ENCODE results near the gene INSYN1. TPM values are rescaled to one million over a fixed set of nuclear protein-coding genes. Genes with fewer than 3 reads are reported as not detected.
"Not testable (repeated sequence)": the region's sequence is repeated elsewhere in the genome, so short reads cannot be mapped to it uniquely, and the experiment has no call there.

INSYN1 gene
- total RNA-seq, 1 experiment from 2014 or later: not detected

DNA sequence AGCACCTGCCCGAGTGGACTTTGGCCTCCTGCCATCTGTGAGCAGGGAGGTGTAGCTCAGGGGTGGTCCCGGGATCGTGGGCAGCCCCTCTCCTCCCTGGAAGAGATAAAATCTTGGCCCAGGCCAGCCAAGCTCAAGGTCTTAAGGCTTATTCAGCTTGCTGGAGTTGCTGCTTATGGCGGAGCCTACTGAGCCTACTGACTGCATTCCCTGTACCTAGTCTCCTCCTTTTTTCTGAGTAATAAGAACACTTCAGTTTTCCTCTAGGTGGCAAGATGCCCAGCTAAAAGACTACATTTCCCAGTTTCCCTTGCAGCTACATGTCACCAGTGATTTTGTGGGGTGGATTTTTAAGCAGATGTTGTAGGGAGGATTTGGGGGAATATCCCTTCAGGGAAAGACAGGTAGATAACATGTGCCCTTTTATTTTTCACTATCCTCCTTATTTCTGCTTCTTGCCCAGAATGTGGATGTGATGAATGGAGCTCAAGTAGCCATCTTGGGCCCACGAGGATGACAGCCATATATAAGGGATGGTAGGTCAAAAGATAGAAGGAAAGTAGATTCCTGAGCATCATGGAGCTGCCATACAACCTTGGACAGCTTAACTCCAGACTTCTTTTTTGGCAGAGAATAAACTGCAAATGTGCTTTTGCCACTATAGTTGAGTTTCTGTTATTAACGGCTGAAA, 41.4 kb upstream of the INSYN1 start:
- ATAC-seq (peak; percentile 13; the same call in 1 of the 2 replicates), DNase-seq (peak; percentile 54)
- Histone ChIP-seq H3K9ac (ENCODE audit: low read length) (no peak overlapping the region), H3K36me3 (ENCODE audit: low read depth, low read length) (no peaks in the 10 kb centered on the region), H3F3A (ENCODE audit: low read length, unreplicated experiment) (no peaks in the 10 kb centered on the region), H3K27me3 (ENCODE audit: low read length) (no peaks in the 10 kb centered on the region), H3K27ac (ENCODE audit: low read length) (no peak overlapping the region), H3K9me2 (replicated peaks; ENCODE audit: low read length) (no peaks in the 10 kb centered on the region), H3K4me1 (ENCODE audit: insufficient read depth, low read length) (no peaks in the 10 kb centered on the region), H3K9me3 (ENCODE audit: low read length) (no peaks in the 10 kb centered on the region), H3K79me2 (ENCODE audit: low read length) (no peaks in the 10 kb centered on the region), H3K4me3 (ENCODE audit: low read length) (no peak overlapping the region), H4K20me1 (ENCODE audit: low read length) (no peaks in the 10 kb centered on the region), H3K4me2 (ENCODE audit: low read length) (no peak overlapping the region), H2AFZ (ENCODE audit: low read length) (no peak overlapping the region)
- TF ChIP-seq, protein P1, sequence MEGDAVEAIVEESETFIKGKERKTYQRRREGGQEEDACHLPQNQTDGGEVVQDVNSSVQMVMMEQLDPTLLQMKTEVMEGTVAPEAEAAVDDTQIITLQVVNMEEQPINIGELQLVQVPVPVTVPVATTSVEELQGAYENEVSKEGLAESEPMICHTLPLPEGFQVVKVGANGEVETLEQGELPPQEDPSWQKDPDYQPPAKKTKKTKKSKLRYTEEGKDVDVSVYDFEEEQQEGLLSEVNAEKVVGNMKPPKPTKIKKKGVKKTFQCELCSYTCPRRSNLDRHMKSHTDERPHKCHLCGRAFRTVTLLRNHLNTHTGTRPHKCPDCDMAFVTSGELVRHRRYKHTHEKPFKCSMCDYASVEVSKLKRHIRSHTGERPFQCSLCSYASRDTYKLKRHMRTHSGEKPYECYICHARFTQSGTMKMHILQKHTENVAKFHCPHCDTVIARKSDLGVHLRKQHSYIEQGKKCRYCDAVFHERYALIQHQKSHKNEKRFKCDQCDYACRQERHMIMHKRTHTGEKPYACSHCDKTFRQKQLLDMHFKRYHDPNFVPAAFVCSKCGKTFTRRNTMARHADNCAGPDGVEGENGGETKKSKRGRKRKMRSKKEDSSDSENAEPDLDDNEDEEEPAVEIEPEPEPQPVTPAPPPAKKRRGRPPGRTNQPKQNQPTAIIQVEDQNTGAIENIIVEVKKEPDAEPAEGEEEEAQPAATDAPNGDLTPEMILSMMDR (conservative IDR thresholded peaks at IDR 0.05; ENCODE audit: low read depth, low read length): no peak
- TF ChIP-seq EZH2phosphoT487 (IDR thresholded peaks at IDR 0.05; ENCODE audit: borderline replicate concordance, low read length) (no peak), EZH2 (IDR thresholded peaks at IDR 0.05; ENCODE audit: low read length, unreplicated experiment) (no peak)
- ChIA-PET POLR2A (ENCODE audit: unreplicated experiment) (no interaction called here), CTCF (no interaction called here)
- no TSS peak for BruUV-seq (replicated peaks)
- intact Hi-C loops (cut with micrococcal nuclease): no loop called here

DNA sequence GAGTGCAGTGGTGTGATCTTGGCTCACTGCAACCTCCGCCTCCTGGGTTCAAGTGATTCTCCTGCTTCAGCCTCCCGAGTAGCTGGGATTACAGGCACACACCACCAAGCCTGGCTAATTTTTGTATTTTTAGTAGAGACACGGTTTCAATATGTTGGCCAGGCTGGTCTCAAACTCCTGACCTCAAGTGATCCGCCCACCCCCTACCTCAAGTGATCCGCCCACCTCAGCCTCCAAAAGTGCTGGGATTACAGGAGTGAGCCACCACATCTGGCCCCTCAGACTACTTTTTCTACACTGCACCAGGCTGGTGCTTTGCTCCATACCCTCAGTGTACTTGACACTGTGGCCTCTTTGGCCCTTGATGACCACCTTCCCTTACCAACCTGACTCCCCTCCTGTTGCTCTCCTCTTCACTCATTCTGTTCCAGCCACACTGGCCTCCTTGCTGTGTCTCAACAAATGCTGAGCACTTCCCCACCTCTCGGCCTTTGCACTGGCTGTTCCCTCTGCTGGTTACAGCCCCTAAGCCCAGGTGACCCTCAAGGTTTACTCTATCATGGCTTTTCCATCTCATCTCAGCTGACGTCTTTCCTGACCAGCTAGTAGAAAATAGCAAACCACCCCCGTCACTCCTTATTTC, 39.9 kb upstream of the INSYN1 start:
- H3K9ac ChIP-seq (ENCODE audit: low read length); H4K20me1 ChIP-seq (ENCODE audit: low read length); H3K36me3 ChIP-seq (ENCODE audit: low read depth, low read length); H3K27me3 ChIP-seq (ENCODE audit: low read length); H3K4me3 ChIP-seq (ENCODE audit: low read length); H3K4me2 ChIP-seq (ENCODE audit: low read length); H3K27ac ChIP-seq (ENCODE audit: low read length); BruUV-seq (replicated peaks); ATAC-seq; H3K9me3 ChIP-seq (ENCODE audit: low read length); H3K79me2 ChIP-seq (ENCODE audit: low read length); DNase-seq; H3K9me2 ChIP-seq (replicated peaks; ENCODE audit: low read length); intact Hi-C loops (cut with micrococcal nuclease); H2AFZ ChIP-seq (ENCODE audit: low read length); CTCF ChIA-PET; POLR2A ChIA-PET (ENCODE audit: unreplicated experiment); H3F3A ChIP-seq (ENCODE audit: low read length, unreplicated experiment); H3K4me1 ChIP-seq (ENCODE audit: insufficient read depth, low read length): not testable (repeated sequence)

DNA sequence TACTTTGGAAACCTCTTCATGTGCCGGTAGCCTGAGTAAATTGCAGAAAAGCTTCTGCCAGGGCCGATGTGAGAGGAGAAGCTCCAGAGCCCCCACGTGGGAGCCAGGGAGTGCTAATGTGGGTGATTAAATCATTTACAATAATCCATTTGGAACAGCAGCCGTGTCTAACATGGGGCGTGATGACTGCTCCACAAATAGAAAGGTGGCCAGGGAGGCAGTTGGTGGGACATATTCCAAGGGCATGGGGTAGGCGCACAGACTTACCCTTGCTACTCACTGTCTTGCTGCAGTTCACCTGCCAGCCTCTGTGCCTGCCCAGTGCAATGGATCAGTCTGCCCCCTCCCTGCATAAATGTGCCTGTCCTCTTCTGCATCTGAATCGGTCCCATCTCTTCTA, 39.3 kb upstream of the INSYN1 start:
- TF ChIP-seq EZH2phosphoT487 (IDR thresholded peaks at IDR 0.05; ENCODE audit: borderline replicate concordance, low read length) (no peak), EZH2 (IDR thresholded peaks at IDR 0.05; ENCODE audit: low read length, unreplicated experiment) (no peak)
- TF ChIP-seq, protein P1 (conservative IDR thresholded peaks at IDR 0.05; ENCODE audit: low read depth, low read length): no peak
- no peak for ATAC-seq
- no peak overlapping the region for H3K9ac ChIP-seq (ENCODE audit: low read length)
- no peaks in the 10 kb centered on the region for H3K79me2 ChIP-seq (ENCODE audit: low read length)
- H3K9me2 ChIP-seq (replicated peaks; ENCODE audit: low read length): no peaks in the 10 kb centered on the region
- H3K36me3 ChIP-seq (ENCODE audit: low read depth, low read length): no peaks in the 10 kb centered on the region
- no peak overlapping the region for H3K27ac ChIP-seq (ENCODE audit: low read length)
- ChIA-PET CTCF (no interaction called here), POLR2A (ENCODE audit: unreplicated experiment) (no interaction called here)
- no peak overlapping the region for H3K4me3 ChIP-seq (ENCODE audit: low read length)
- H3K9me3 ChIP-seq (ENCODE audit: low read length): no peaks in the 10 kb centered on the region
- no peaks in the 10 kb centered on the region for H3K27me3 ChIP-seq (ENCODE audit: low read length)
- H3F3A ChIP-seq (ENCODE audit: low read length, unreplicated experiment): no peaks in the 10 kb centered on the region
- no peaks in the 10 kb centered on the region for H4K20me1 ChIP-seq (ENCODE audit: low read length)
- no peak for DNase-seq
- intact Hi-C loops (cut with micrococcal nuclease): no loop called here
- no peaks in the 10 kb centered on the region for H3K4me1 ChIP-seq (ENCODE audit: insufficient read depth, low read length)
- H3K4me2 ChIP-seq (ENCODE audit: low read length): no peak overlapping the region
- H2AFZ ChIP-seq (ENCODE audit: low read length): no peak overlapping the region
- no TSS peak for BruUV-seq (replicated peaks)
